GM23338 (cell line): ENCODE data around the gene KAZN. TPM values are rescaled to one million over a fixed set of nuclear protein-coding genes. Genes with fewer than 3 reads are reported as not detected.

Experiments used
- ATAC-seq: fragments of 200-7000 bp; cut with Tn5 transposase; 3 replicates; pipeline ENCODE4 v1.9.1; 2020
- DNase-seq: peaks from one replicate; pipeline ENCODE4 v3.0.0-alpha.2; 2015; ENCODE audit warnings: low spot score
- H2AFZ ChIP-seq: fragments of 200-600 bp; sonication (generic); 2 replicates; pipeline ENCODE4 v1.8.0; 2016; ENCODE audit warnings: antibody characterized with exemption, mild to moderate bottlenecking, moderate library complexity
- H3F3A ChIP-seq: fragments of 200-600 bp; sonication (generic); replicated peaks from 2 replicates; pipeline ENCODE4 v1.8.0; 2017; ENCODE audit warnings: antibody characterized with exemption, mixed run types, low read depth
- H3K27ac ChIP-seq: fragments of 200-600 bp; sonication (generic); 2 replicates; pipeline ENCODE4 v1.6.1; 2016; ENCODE audit warnings: low read depth
- H3K27me3 ChIP-seq: fragments of 200-600 bp; sonication (generic); 2 replicates; pipeline ENCODE4 v1.8.0; 2016; ENCODE audit warnings: mild to moderate bottlenecking, mixed run types, moderate library complexity; ENCODE audit not compliant: insufficient read depth
- H3K36me3 ChIP-seq: fragments of 200-600 bp; sonication (generic); 2 replicates; pipeline ENCODE4 v1.8.0; 2016; ENCODE audit warnings: mild to moderate bottlenecking; ENCODE audit not compliant: insufficient read depth
- H3K4me1 ChIP-seq: fragments of 200-600 bp; sonication (generic); 2 replicates; pipeline ENCODE4 v1.8.0; 2016; ENCODE audit warnings: mild to moderate bottlenecking, moderate library complexity; ENCODE audit not compliant: insufficient read depth
- H3K4me2 ChIP-seq: fragments of 200-600 bp; sonication (generic); 2 replicates; pipeline ENCODE4 v1.7.1; 2017; ENCODE audit warnings: mixed run types
- H3K4me3 ChIP-seq: fragments of 200-600 bp; sonication (generic); 2 replicates; pipeline ENCODE4 v1.6.1; 2016; ENCODE audit warnings: mixed run types
- H3K79me2 ChIP-seq: fragments of 200-600 bp; sonication (generic); replicated peaks from 2 replicates; pipeline ENCODE4 v1.8.0; 2017; ENCODE audit warnings: mild to moderate bottlenecking; ENCODE audit not compliant: insufficient read depth
- H3K9me2 ChIP-seq: fragments of 200-600 bp; sonication (generic); 2 replicates; pipeline ENCODE4 v1.8.0; 2017; ENCODE audit not compliant: insufficient read depth
- H4K20me1 ChIP-seq: fragments of 200-600 bp; sonication (generic); replicated peaks from 2 replicates; pipeline ENCODE4 v1.8.0; 2017; ENCODE audit warnings: mild to moderate bottlenecking; ENCODE audit not compliant: insufficient read depth
- H3K27ac Mint-ChIP-seq: 2 replicates; pipeline ENCODE4 v1.8.0; 2020; ENCODE audit warnings: inconsistent platforms, mild to moderate bottlenecking, moderate library complexity, mixed read lengths
- H3K27me3 Mint-ChIP-seq: 3 replicates; pipeline ENCODE4 v1.8.0; 2022; ENCODE audit warnings: low read depth, mild to moderate bottlenecking, moderate library complexity, mixed read lengths, inconsistent platforms; ENCODE audit not compliant: insufficient read depth, poor library complexity
- H3K36me3 Mint-ChIP-seq: 3 replicates; pipeline ENCODE4 v1.8.0; 2021; ENCODE audit warnings: low read depth, mild to moderate bottlenecking, inconsistent platforms, moderate library complexity, mixed read lengths
- H3K4me1 Mint-ChIP-seq: 3 replicates; pipeline ENCODE4 v1.8.0; 2020; ENCODE audit warnings: mild to moderate bottlenecking, inconsistent platforms, mixed read lengths
- H3K4me3 Mint-ChIP-seq: 3 replicates; pipeline ENCODE4 v1.8.0; 2021; ENCODE audit warnings: moderate library complexity, mild to moderate bottlenecking, inconsistent platforms, mixed read lengths
- H3K9me3 Mint-ChIP-seq: 3 replicates; pipeline ENCODE4 v1.8.0; 2020; ENCODE audit warnings: moderate library complexity, mild to moderate bottlenecking, inconsistent platforms, mixed read lengths
- CREB1 ChIP-seq: fragments of 250-450 bp; sonication (Bioruptor Pico); IDR thresholded peaks from 2 replicates; pipeline ENCODE4 v1.5.0; 2020; ENCODE audit warnings: low read depth, mild to moderate bottlenecking, moderate library complexity
- POLR2AphosphoS5 ChIP-seq: IDR thresholded peaks from 2 replicates; pipeline ENCODE4 v1.6.1; 2016; ENCODE audit warnings: antibody characterized with exemption, low read depth
- ZNF462 ChIP-seq: fragments of 250-450 bp; sonication (Bioruptor Pico); IDR thresholded peaks from 2 replicates; pipeline ENCODE4 v1.5.0; 2020; ENCODE audit warnings: mild to moderate bottlenecking, moderate library complexity
- polyA plus RNA-seq: library from polyadenylated mRNA; unstranded; fragments of >200 nt; fragmentation: Nextera tagmentation; extraction: Ambion mirVana; gene quantifications from 2 replicates; pipeline ENCODE4 v1.2.1, GENCODE V29; 2016
- total RNA-seq: library from RNA; depleted of rRNA; stranded (reverse); fragments of >200 nt; shearing (Covaris generic); gene quantifications from 2 replicates; pipeline ENCODE4 v1.2.3, GENCODE V29; 2014

KAZN gene
- total and polyA plus RNA-seq, 2 experiments from 2014 or later = 9.9 to 15.0 TPM

GRCh38 chr1:15012822-15013221 lies 414.3 kb downstream of the KAZN start:
- peaks cover 8% of the 10 kb centered on the region; the same call in 2 of the 3 replicates for H3K9me3 Mint-ChIP-seq
- ATAC-seq (no peak), DNase-seq (no peak)
- no peak overlapping the region for H3K27ac Mint-ChIP-seq
- TF ChIP-seq CREB1 (CRISPR knock-in tag) = no peak
- H3K4me1 Mint-ChIP-seq = peaks cover 14% of the 10 kb centered on the region
- Histone ChIP-seq H3K4me3 (no peak overlapping the region), H3K79me2 (no peaks in the 10 kb centered on the region), H4K20me1 (no peaks in the 10 kb centered on the region), H3F3A (no peaks in the 10 kb centered on the region), H3K9me2 (no peaks in the 10 kb centered on the region), H3K27ac (no peak overlapping the region), H3K27me3 (no peaks in the 10 kb centered on the region), H3K4me1 (peaks cover 15% of the 10 kb centered on the region; the same call in 1 of the 2 replicates), H3K36me3 (no peaks in the 10 kb centered on the region), H2AFZ (no peak overlapping the region), H3K4me2 (no peak overlapping the region)
- peaks cover 6% of the 10 kb centered on the region for H3K27me3 Mint-ChIP-seq
- no peak overlapping the region for H3K4me3 Mint-ChIP-seq
- H3K36me3 Mint-ChIP-seq = peaks cover 5% of the 10 kb centered on the region; the same call in 1 of the 3 replicates

GRCh38 chr1:15013767-15014166 lies 415.3 kb downstream of the KAZN start:
- Mint-ChIP-seq H3K9me3 (peaks cover 8% of the 10 kb centered on the region; the same call in 2 of the 3 replicates), H3K27me3 (peaks cover 6% of the 10 kb centered on the region), H3K4me3 (no peak overlapping the region), H3K36me3 (peaks cover 5% of the 10 kb centered on the region; the same call in 1 of the 3 replicates), H3K4me1 (peaks cover 8% of the 10 kb centered on the region), H3K27ac (no peak overlapping the region)
- H3K4me3 ChIP-seq = no peak overlapping the region
- no peak overlapping the region for H3K27ac ChIP-seq
- no peak overlapping the region for H3K4me2 ChIP-seq
- H3K4me1 ChIP-seq = peaks cover 9% of the 10 kb centered on the region; the same call in 1 of the 2 replicates
- TF ChIP-seq POLR2AphosphoS5 (no peak), ZNF462 (CRISPR knock-in tag) (no peak)
- H3K27me3 ChIP-seq = no peaks in the 10 kb centered on the region
- no peak overlapping the region for H2AFZ ChIP-seq
- no peaks in the 10 kb centered on the region for H3K9me2 ChIP-seq
- no peaks in the 10 kb centered on the region for H3K36me3 ChIP-seq
- no peak for DNase-seq
- H3F3A ChIP-seq = no peaks in the 10 kb centered on the region
- no peak for ATAC-seq
- no peaks in the 10 kb centered on the region; the same call in 1 of the 2 replicates for H4K20me1 ChIP-seq
- no peaks in the 10 kb centered on the region for H3K79me2 ChIP-seq
